PC-3 (cell line): Measurements from ENCODE around the gene UBE2QL1. TPM values are rescaled to one million over a fixed set of nuclear protein-coding genes. Genes with fewer than 3 reads are reported as not detected.

Experiments
- ATAC-seq: fragments of 200-7000 bp; cut with Tn5 transposase; 2 replicates; pipeline ENCODE4 v1.9.1; 2020; ENCODE audit warnings: mild to moderate bottlenecking, moderate library complexity
- BruUV-seq: library from RNA; stranded (reverse); fragments of 400-500 nt; replicated peaks from 2 replicates; lab custom pipeline; 2021; lab: Mats Ljungman, UMichigan
- CTCF ChIA-PET: fragments of 300-600 bp; sonication (Branson Sonifier 250); formaldehyde crosslinking; loops from one replicate; lab custom pipeline; 2022; ENCODE audit warnings: antibody characterized with exemption; lab: Charles Lee
- POLR2A ChIA-PET: fragments of 300-600 bp; sonication (Branson Sonifier 250); formaldehyde crosslinking; loops from one replicate; lab custom pipeline; 2022; ENCODE audit warnings: antibody characterized with exemption; ENCODE audit not compliant: unreplicated experiment; lab: Charles Lee
- DNase-seq: peaks from one replicate; pipeline ENCODE4 v3.0.0-alpha.2; 2015
- H2AFZ ChIP-seq: fragments of 300-600 bp; sonication (generic); 2 replicates; pipeline ENCODE4 v1.6.0; 2016; ENCODE audit warnings: antibody characterized with exemption, low read length
- H3F3A ChIP-seq: fragments of 300-600 bp; sonication (generic); one replicate; pipeline ENCODE4 v1.6.0; 2017; ENCODE audit warnings: antibody characterized with exemption, low read length, control low read depth, mild to moderate bottlenecking; ENCODE audit not compliant: unreplicated experiment
- H3K27ac ChIP-seq: fragments of 300-600 bp; sonication (generic); 2 replicates; pipeline ENCODE4 v1.5.1; 2016; ENCODE audit warnings: mild to moderate bottlenecking, low read length
- H3K27me3 ChIP-seq: fragments of 300-600 bp; sonication (generic); 2 replicates; pipeline ENCODE4 v1.6.1; 2016; ENCODE audit warnings: low read length, mixed read lengths
- H3K36me3 ChIP-seq: fragments of 300-600 bp; sonication (generic); 2 replicates; pipeline ENCODE4 v1.6.1; 2016; ENCODE audit warnings: low read depth, mixed run types, low read length, mixed read lengths
- H3K4me1 ChIP-seq: fragments of 300-600 bp; sonication (generic); 2 replicates; pipeline ENCODE4 v1.5.1; 2016; ENCODE audit warnings: low read length; ENCODE audit not compliant: insufficient read depth
- H3K4me2 ChIP-seq: fragments of 300-600 bp; sonication (generic); 2 replicates; pipeline ENCODE4 v1.6.0; 2016; ENCODE audit warnings: low read length
- H3K4me3 ChIP-seq: fragments of 300-600 bp; sonication (generic); 2 replicates; pipeline ENCODE4 v1.5.1; 2016; ENCODE audit warnings: mild to moderate bottlenecking, low read length, mixed read lengths
- H3K79me2 ChIP-seq: fragments of 300-600 bp; sonication (generic); 2 replicates; pipeline ENCODE4 v1.6.1; 2017; ENCODE audit warnings: low read length, mixed read lengths
- H3K9ac ChIP-seq: fragments of 300-600 bp; sonication (generic); 2 replicates; pipeline ENCODE4 v1.6.0; 2016; ENCODE audit warnings: mild to moderate bottlenecking, low read length
- H3K9me2 ChIP-seq: fragments of 300-600 bp; sonication (generic); replicated peaks from 2 replicates; pipeline ENCODE4 v1.6.1; 2016; ENCODE audit warnings: mixed run types, low read length, mixed read lengths
- H3K9me3 ChIP-seq: fragments of 300-600 bp; sonication (generic); 2 replicates; pipeline ENCODE4 v1.6.1; 2016; ENCODE audit warnings: low read length, mixed read lengths
- H4K20me1 ChIP-seq: fragments of 300-600 bp; sonication (generic); 2 replicates; pipeline ENCODE4 v1.6.1; 2016; ENCODE audit warnings: low read length, mixed read lengths
- EZH2 ChIP-seq: fragments of 300-600 bp; sonication (generic); IDR thresholded peaks from one replicate; pipeline ENCODE4 v1.6.1; 2017; ENCODE audit warnings: antibody characterized with exemption, mild to moderate bottlenecking, low read length; ENCODE audit not compliant: unreplicated experiment
- EZH2phosphoT487 ChIP-seq: fragments of 300-600 bp; sonication (generic); IDR thresholded peaks from 2 replicates; pipeline ENCODE4 v1.6.1; 2018; ENCODE audit warnings: mild to moderate bottlenecking, antibody characterized with exemption, low read length, borderline replicate concordance
- intact Hi-C: fragments of 100-400 bp; cut with micrococcal nuclease; formaldehyde crosslinking; loops from 2 replicates; pipeline ENCODE4 v1.9.0; 2023
- total RNA-seq: library from RNA; depleted of rRNA; stranded (reverse); fragments of >200 nt; gene quantifications from 2 replicates; pipeline ENCODE4 v1.2.3, GENCODE V29; 2014
- TF ChIP-seq, protein P1 (sequence below): fragments of 300-600 bp; sonication (generic); conservative IDR thresholded peaks from 2 replicates; pipeline ENCODE4 v1.5.1; 2017; ENCODE audit warnings: antibody characterized with exemption, low read depth, mild to moderate bottlenecking, low read length

UBE2QL1 gene
- total RNA-seq, 1 experiment from 2014 or later: 8.8 TPM

DNA sequence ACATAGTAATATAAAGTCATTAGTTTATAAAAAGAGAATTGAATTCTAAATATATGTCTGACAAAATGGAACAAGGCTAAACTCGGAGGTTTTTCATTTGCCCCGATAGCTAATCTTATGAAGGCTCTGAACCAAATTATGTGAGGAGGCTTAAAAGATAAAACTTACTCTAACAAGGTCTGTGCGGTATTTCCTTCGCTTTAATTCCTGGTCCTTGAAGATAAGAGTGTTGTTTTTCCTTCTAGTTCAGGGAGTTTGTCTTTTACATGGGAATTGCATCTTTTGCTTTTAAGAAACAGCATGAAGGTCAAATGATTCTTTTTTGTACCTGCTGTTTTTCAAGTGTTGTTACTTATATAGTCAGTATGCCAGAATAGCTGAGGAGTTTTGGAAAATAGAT, 68.2 kb downstream of the UBE2QL1 start:
- peak overlapping the region; percentile 6 for H2AFZ ChIP-seq

DNA sequence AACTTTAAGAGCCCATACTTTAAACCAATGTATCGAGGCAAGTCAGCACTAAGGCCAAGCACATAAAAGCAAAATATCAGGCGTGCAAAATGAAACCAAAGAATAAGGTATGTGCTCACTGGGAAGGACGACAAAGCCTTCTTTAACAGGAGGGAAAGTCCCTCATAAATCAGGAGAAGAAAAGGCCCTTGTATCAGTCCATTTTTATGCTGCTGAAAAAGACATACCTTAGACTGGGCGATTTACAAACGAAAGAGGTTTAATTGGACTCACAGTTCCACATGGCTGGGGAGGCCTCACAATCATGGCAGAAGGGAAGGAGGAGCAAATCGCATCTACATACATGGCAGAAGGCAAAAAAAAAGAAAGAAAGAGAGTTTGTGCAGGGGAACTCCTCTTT, 68.9 kb downstream of the UBE2QL1 start:
- Histone ChIP-seq H3K27me3 (peaks cover 13% of the 10 kb centered on the region), H4K20me1 (no peaks in the 10 kb centered on the region), H3K9me2 (no peaks in the 10 kb centered on the region), H3K4me1 (no peaks in the 10 kb centered on the region), H3K27ac (no peak overlapping the region), H3F3A (no peaks in the 10 kb centered on the region), H3K36me3 (no peaks in the 10 kb centered on the region), H3K79me2 (no peaks in the 10 kb centered on the region), H2AFZ (peak overlapping the region; percentile 6), H3K9ac (no peak overlapping the region), H3K9me3 (no peaks in the 10 kb centered on the region), H3K4me3 (no peak overlapping the region), H3K4me2 (no peak overlapping the region)
- DNase-seq (no peak), ATAC-seq (no peak)
- ChIA-PET POLR2A (no interaction called here), CTCF (no interaction called here)
- intact Hi-C loops: no loop called here
- BruUV-seq: no TSS peak
- no peak for TF ChIP-seq EZH2
- TF ChIP-seq, protein P1, sequence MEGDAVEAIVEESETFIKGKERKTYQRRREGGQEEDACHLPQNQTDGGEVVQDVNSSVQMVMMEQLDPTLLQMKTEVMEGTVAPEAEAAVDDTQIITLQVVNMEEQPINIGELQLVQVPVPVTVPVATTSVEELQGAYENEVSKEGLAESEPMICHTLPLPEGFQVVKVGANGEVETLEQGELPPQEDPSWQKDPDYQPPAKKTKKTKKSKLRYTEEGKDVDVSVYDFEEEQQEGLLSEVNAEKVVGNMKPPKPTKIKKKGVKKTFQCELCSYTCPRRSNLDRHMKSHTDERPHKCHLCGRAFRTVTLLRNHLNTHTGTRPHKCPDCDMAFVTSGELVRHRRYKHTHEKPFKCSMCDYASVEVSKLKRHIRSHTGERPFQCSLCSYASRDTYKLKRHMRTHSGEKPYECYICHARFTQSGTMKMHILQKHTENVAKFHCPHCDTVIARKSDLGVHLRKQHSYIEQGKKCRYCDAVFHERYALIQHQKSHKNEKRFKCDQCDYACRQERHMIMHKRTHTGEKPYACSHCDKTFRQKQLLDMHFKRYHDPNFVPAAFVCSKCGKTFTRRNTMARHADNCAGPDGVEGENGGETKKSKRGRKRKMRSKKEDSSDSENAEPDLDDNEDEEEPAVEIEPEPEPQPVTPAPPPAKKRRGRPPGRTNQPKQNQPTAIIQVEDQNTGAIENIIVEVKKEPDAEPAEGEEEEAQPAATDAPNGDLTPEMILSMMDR: no peak
- no peak for TF ChIP-seq EZH2phosphoT487

More for the DNA sequence above, 68.2 kb downstream of the UBE2QL1 start:
- Histone ChIP-seq H3K9me2 (no peaks in the 10 kb centered on the region), H3K27me3 (peaks cover 13% of the 10 kb centered on the region), H3K4me3 (no peak overlapping the region), H3K4me1 (no peaks in the 10 kb centered on the region), H3F3A (no peaks in the 10 kb centered on the region), H3K9me3 (no peaks in the 10 kb centered on the region), H3K9ac (no peak overlapping the region), H3K79me2 (no peaks in the 10 kb centered on the region), H3K27ac (no peak overlapping the region), H4K20me1 (no peaks in the 10 kb centered on the region), H3K4me2 (no peak overlapping the region), H3K36me3 (no peaks in the 10 kb centered on the region)
- ChIA-PET POLR2A (no interaction called here), CTCF (no interaction called here)
- TF ChIP-seq, protein P1: no peak
- TF ChIP-seq EZH2: no peak
- TF ChIP-seq EZH2phosphoT487: no peak
- BruUV-seq: no TSS peak
- DNase-seq (no peak), ATAC-seq (no peak)
- intact Hi-C loops: no loop called here

DNA sequence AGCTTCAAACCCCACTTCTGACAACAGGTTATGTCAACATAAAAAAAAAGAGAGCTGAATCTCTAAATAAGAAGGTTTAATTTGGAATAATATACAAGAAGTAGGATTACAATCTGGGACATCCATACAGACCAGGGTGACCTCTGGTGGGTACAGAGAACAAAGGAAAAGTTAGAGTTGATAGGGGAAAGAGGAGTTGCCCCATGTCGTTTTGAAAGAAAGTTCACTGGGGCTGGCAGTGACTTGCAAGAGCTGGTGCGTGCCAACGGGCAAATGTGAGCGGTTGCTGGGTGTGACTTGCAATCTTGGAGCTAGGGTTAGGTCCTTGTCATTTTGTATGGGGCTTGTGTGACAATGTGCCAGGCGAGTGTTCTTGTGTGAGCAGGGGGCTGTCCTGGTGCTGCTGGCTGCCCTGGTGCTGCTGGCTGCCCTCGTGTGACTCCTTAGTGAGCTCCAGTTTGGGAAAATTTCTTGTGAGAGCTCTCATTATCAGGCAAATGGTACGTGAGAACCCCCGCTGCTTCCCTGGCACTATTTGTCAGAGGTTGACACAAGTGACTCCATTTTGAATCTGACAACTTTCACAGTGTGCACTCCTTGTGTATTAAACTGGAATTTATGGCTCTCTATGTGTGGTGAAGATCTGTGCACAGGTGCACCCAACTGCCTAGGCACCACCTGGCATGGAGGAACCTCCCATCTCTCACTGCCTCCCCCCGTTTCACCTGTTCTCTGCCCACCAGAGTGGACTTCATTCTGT, 69.8 kb downstream of the UBE2QL1 start:
- no peak overlapping the region for H3K27ac ChIP-seq
- H3K9me3 ChIP-seq: no peaks in the 10 kb centered on the region
- no peaks in the 10 kb centered on the region for H4K20me1 ChIP-seq
- peaks cover 13% of the 10 kb centered on the region for H3K27me3 ChIP-seq
- DNase-seq (no peak), ATAC-seq (no peak)
- CTCF ChIA-PET: interaction anchor here (0.6 kb wide), 1 partner anchor 1016 kb away, joined by 6 read pairs; no protein-coding TSS in a partner anchor
- H3K36me3 ChIP-seq: no peaks in the 10 kb centered on the region
- H3F3A ChIP-seq: no peaks in the 10 kb centered on the region
- no peaks in the 10 kb centered on the region for H3K79me2 ChIP-seq
- no TSS peak for BruUV-seq
- no peak overlapping the region for H3K9ac ChIP-seq
- no peaks in the 10 kb centered on the region for H3K4me1 ChIP-seq
- H3K4me3 ChIP-seq: no peak overlapping the region
- H3K4me2 ChIP-seq: no peak overlapping the region
- H2AFZ ChIP-seq: no peak overlapping the region
- intact Hi-C loops: no loop called here
- TF ChIP-seq EZH2 (no peak), EZH2phosphoT487 (no peak)
- TF ChIP-seq, protein P1: no peak
- H3K9me2 ChIP-seq: no peaks in the 10 kb centered on the region
- POLR2A ChIA-PET: no interaction called here
